NB4 (cell line): Measurements from ENCODE around the gene ILK.

ENCODE experiments used
- MYC ChIP-seq: IDR thresholded peaks from 2 replicates; pipeline ENCODE4 v1.6.1; 2011; ENCODE audit warnings: low read depth, low read length
- POLR2A ChIP-seq: IDR thresholded peaks from 2 replicates; pipeline ENCODE4 v1.6.1; 2011; ENCODE audit warnings: mild to moderate bottlenecking; ENCODE audit not compliant: insufficient read length; ENCODE audit errors: extremely low read depth
- TF ChIP-seq, protein P1 (sequence below): IDR thresholded peaks from one replicate; pipeline ENCODE4 v1.5.1; 2012; ENCODE audit warnings: low read depth, low read length
- TF ChIP-seq, protein P2 (sequence below): IDR thresholded peaks from 2 replicates; pipeline ENCODE4 v1.6.1; 2011; ENCODE audit warnings: low read depth, low read length

DNA sequence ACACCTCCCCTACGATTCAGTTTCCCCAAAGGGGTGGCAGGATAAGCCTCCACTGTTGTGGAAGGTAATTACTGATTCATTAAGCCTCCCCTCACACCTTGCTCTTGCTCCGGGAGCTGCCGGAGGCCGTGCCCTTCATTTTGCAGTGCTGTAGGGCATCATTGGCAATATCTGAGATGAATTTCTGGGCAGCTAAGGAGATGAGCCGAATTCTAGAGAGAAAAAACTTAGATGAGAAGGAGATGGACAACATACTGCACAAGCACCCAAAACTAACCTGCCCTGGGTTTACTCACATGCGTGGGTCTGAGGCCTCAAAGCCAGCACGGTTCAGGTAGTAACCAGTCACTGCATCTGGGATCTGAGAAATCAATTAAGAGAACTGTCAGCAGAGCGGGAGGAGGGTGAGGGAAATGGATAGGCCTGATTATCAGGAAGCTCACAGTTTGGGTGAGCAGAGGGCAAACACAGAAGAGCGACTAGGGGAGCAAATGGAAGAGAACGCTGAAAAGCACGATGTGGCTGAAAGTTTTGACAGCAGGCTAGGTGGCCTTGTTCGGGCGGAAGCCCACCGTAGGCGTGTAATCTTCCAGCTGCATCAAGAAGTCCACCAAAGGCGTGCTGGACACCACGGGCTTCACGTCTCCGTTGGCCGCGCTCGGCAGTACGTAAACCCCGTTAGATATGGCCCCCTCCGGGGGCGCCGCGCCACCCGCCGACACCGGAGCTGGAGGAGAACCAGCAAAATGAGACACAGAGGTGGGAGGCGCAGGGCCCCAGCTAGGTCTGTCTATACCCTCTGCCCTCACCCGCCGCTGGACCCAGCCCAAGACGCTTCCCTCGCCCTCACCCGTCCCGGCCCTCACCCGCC is 7.8 kb downstream of the ILK start:
- TF ChIP-seq POLR2A = no peak
- TF ChIP-seq, protein P1, sequence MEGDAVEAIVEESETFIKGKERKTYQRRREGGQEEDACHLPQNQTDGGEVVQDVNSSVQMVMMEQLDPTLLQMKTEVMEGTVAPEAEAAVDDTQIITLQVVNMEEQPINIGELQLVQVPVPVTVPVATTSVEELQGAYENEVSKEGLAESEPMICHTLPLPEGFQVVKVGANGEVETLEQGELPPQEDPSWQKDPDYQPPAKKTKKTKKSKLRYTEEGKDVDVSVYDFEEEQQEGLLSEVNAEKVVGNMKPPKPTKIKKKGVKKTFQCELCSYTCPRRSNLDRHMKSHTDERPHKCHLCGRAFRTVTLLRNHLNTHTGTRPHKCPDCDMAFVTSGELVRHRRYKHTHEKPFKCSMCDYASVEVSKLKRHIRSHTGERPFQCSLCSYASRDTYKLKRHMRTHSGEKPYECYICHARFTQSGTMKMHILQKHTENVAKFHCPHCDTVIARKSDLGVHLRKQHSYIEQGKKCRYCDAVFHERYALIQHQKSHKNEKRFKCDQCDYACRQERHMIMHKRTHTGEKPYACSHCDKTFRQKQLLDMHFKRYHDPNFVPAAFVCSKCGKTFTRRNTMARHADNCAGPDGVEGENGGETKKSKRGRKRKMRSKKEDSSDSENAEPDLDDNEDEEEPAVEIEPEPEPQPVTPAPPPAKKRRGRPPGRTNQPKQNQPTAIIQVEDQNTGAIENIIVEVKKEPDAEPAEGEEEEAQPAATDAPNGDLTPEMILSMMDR = no peak
- TF ChIP-seq MYC = no peak
- TF ChIP-seq, protein P2, sequence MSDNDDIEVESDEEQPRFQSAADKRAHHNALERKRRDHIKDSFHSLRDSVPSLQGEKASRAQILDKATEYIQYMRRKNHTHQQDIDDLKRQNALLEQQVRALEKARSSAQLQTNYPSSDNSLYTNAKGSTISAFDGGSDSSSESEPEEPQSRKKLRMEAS = peak; percentile 6; the same call in 1 of the 2 replicates
